OCI-LY7 (cell line): Measurements from ENCODE around the gene ALKBH3. TPM values are rescaled to one million over a fixed set of nuclear protein-coding genes. Genes with fewer than 3 reads are reported as not detected.

Experiments
- BruUV-seq: library from RNA; stranded (reverse); fragments of 400-500 nt; replicated peaks from 2 replicates; lab custom pipeline; 2021; lab: Mats Ljungman, UMichigan
- CTCF ChIA-PET: fragments of 300-600 bp; sonication (Branson Sonifier 250); formaldehyde crosslinking; loops from one replicate; lab custom pipeline; 2022; ENCODE audit warnings: antibody characterized with exemption; ENCODE audit not compliant: unreplicated experiment; lab: Charles Lee
- POLR2A ChIA-PET: fragments of 300-600 bp; sonication (Branson Sonifier 250); formaldehyde crosslinking; loops from one replicate; lab custom pipeline; 2022; ENCODE audit warnings: antibody characterized with exemption; lab: Charles Lee
- DNase-seq: peaks from one replicate; pipeline ENCODE4 v3.0.0-alpha.2; 2015; ENCODE audit warnings: low spot score
- H2AFZ ChIP-seq: fragments of 200-600 bp; sonication (generic), shearing (Covaris generic); 2 replicates; pipeline ENCODE4 v1.6.1; 2014; ENCODE audit warnings: mild to moderate bottlenecking, antibody characterized with exemption, low read length, moderate library complexity
- H3K27ac ChIP-seq: fragments of 200-600 bp; sonication (generic); 2 replicates; pipeline ENCODE4 v1.5.1; 2014; ENCODE audit warnings: mixed run types, low read depth, mild to moderate bottlenecking, moderate library complexity, low read length, inconsistent platforms; ENCODE audit not compliant: poor library complexity, severe bottlenecking
- H3K36me3 ChIP-seq: fragments of 200-600 bp; sonication (generic); 2 replicates; pipeline ENCODE4 v1.6.1; 2014; ENCODE audit warnings: mild to moderate bottlenecking, antibody characterized with exemption, low read length, moderate library complexity, mixed read lengths; ENCODE audit not compliant: insufficient read depth
- H3K4me1 ChIP-seq: fragments of 200-600 bp; sonication (generic); 2 replicates; pipeline ENCODE4 v1.5.1; 2014; ENCODE audit warnings: mild to moderate bottlenecking, low read length; ENCODE audit not compliant: insufficient read depth, poor library complexity, severe bottlenecking
- H3K4me2 ChIP-seq: fragments of 200-600 bp; sonication (generic); 2 replicates; pipeline ENCODE4 v1.6.1; 2014; ENCODE audit warnings: mild to moderate bottlenecking, low read length
- H3K4me3 ChIP-seq: fragments of 200-600 bp; sonication (generic); 2 replicates; pipeline ENCODE4 v1.5.1; 2014; ENCODE audit warnings: mild to moderate bottlenecking, low read depth, low read length; ENCODE audit not compliant: poor library complexity, severe bottlenecking
- H3K79me2 ChIP-seq: fragments of 200-600 bp; sonication (generic); 2 replicates; pipeline ENCODE4 v1.6.1; 2016; ENCODE audit warnings: low read depth, mild to moderate bottlenecking, low read length, moderate library complexity, mixed read lengths; ENCODE audit not compliant: insufficient read depth
- H3K9me2 ChIP-seq: fragments of 200-600 bp; sonication (generic); 2 replicates; pipeline ENCODE4 v1.6.1; 2016; ENCODE audit warnings: mild to moderate bottlenecking, low read length, mixed read lengths; ENCODE audit not compliant: insufficient read depth
- H3K9me3 ChIP-seq: fragments of 200-600 bp; sonication (generic); 2 replicates; pipeline ENCODE4 v1.6.1; 2014; ENCODE audit warnings: mild to moderate bottlenecking, mixed run types, low read length, mixed read lengths
- H4K20me1 ChIP-seq: fragments of 200-600 bp; sonication (generic); 2 replicates; pipeline ENCODE4 v1.6.1; 2014; ENCODE audit warnings: mild to moderate bottlenecking, antibody characterized with exemption, low read length, moderate library complexity, mixed read lengths; ENCODE audit not compliant: insufficient read depth
- CTCF ChIP-seq: fragments of 200-600 bp; sonication (generic); conservative IDR thresholded peaks from 2 replicates; pipeline ENCODE4 v1.5.1; 2014; ENCODE audit warnings: mild to moderate bottlenecking, antibody characterized with exemption, low read length, moderate library complexity, mixed read lengths
- EZH2phosphoT487 ChIP-seq: fragments of 200-600 bp; sonication (generic); IDR thresholded peaks from 2 replicates; pipeline ENCODE4 v1.6.1; 2018; ENCODE audit warnings: low read depth, borderline replicate concordance, mild to moderate bottlenecking, mixed run types, antibody characterized with exemption, low read length, moderate library complexity, mixed read lengths
- intact Hi-C: fragments of 100-400 bp; cut with micrococcal nuclease; formaldehyde crosslinking; loops from one replicate; pipeline ENCODE4 v1.10.0; 2022; ENCODE audit not compliant: unreplicated experiment
- total RNA-seq, 2 experiments: library from RNA; depleted of rRNA in 1 of 2; stranded (reverse); fragments of >200 nt in 1 of 2; shearing (Covaris generic) in 1 of 2; gene quantifications; 2 replicates each; pipeline ENCODE4 v1.2.3, GENCODE V29; 2014 to 2022

Gene ALKBH3
- total RNA-seq, 2 experiments from 2014 or later: not detected

- no peak overlapping the region for H2AFZ ChIP-seq
- no peak for DNase-seq
- H3K27ac ChIP-seq: no peak overlapping the region
- intact Hi-C loops: no loop called here
- H3K9me2 ChIP-seq: no peaks in the 10 kb centered on the region
- ChIA-PET POLR2A (interaction anchor here (0.7 kb wide), 1 partner anchor 251 kb away, joined by 3 read pairs; no protein-coding TSS in a partner anchor), CTCF (no interaction called here)
- H3K79me2 ChIP-seq: no peaks in the 10 kb centered on the region
- TF ChIP-seq CTCF (no peak), EZH2phosphoT487 (no peak)
- no peaks in the 10 kb centered on the region for H3K9me3 ChIP-seq
- no peaks in the 10 kb centered on the region for H3K4me1 ChIP-seq
- H3K4me3 ChIP-seq: no peak overlapping the region
- H3K36me3 ChIP-seq: peaks cover 51% of the 10 kb centered on the region
- no peaks in the 10 kb centered on the region for H4K20me1 ChIP-seq
- no peak overlapping the region for H3K4me2 ChIP-seq
- BruUV-seq: no TSS peak
Observed at GRCh38 chr11:43833657-43834073, 47.0 kb upstream of the ALKBH3 start.

DNA sequence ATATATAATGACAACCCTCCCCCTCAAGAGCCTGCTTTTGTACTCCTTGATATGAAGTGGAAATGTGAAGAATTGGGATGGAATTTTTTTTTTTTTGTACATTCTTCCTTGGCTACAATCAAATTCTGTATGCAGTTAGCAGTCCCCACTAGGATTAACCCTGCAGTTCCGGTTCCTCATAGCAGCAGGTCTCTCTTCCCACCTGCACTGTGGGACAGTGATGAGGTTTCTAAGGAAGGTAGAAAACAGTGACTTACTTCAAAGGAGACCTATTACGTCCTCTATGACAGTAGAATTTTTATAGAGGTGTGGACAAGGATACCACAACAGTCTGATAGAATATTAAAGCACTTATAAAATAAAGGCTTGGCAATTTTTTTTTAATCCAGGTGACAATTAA, 46.3 kb upstream of the ALKBH3 start:
- H3K27ac ChIP-seq: no peak overlapping the region
- CTCF ChIA-PET: no interaction called here

More for the DNA sequence above, 46.3 kb upstream of the ALKBH3 start:
- H3K9me2 ChIP-seq: no peaks in the 10 kb centered on the region
- no peaks in the 10 kb centered on the region for H3K79me2 ChIP-seq
- H3K36me3 ChIP-seq: peaks cover 57% of the 10 kb centered on the region
- H4K20me1 ChIP-seq: no peaks in the 10 kb centered on the region
- POLR2A ChIA-PET: no interaction called here
- no peak overlapping the region for H3K4me2 ChIP-seq
- H3K4me3 ChIP-seq: no peak overlapping the region
- H3K9me3 ChIP-seq: no peaks in the 10 kb centered on the region
- no peak overlapping the region for H2AFZ ChIP-seq
- H3K4me1 ChIP-seq: no peaks in the 10 kb centered on the region
- intact Hi-C loops: no loop called here
- DNase-seq: no peak
- no TSS peak for BruUV-seq
- no peak for TF ChIP-seq EZH2phosphoT487
- no peak for TF ChIP-seq CTCF
